Measurements from ENCODE around the gene CAMK1. TPM values are rescaled to one million over a fixed set of nuclear protein-coding genes. Genes with fewer than 3 reads are reported as not detected.

Gene CAMK1
- total RNA-seq, 4 donors from 2014 or later = 2.9 to 19.6 (median 7.6) TPM

GRCh38 chr3:9749645-9750555 is 19.8 kb downstream of the CAMK1 start, which contains the start of gene OGG1:
Gene OGG1 (plus strand): TSS chr3:9749952. CDS start chr3:9750287, 335 bp downstream.
- Histone ChIP-seq H3K27ac (peak within 1 kb of the TSS; percentile 82 to 98 (median 96)), H3K9me3 (no peaks in the 10 kb centered on the region), H3K27me3 (no peaks in the 10 kb centered on the region), H3K36me3 (peaks cover 13 to 74% (median 26%) of the 10 kb centered on the region in 3 donors), H3K4me3 (peak within 1 kb of the TSS; percentile 49 to 87 (median 72)), H3K4me1 (peaks cover 12 to 43% (median 26%) of the 10 kb centered on the region in 3 donors)
- DNase-seq = peak; percentile 95
- 0% methylated on average over 38 to 42 of the region's 60 CpGs for WGBS, 2 donors
- TF ChIP-seq CTCF (IDR thresholded peaks at IDR 0.05) (peak in 1 of 6 experiments; percentile 29), POLR2A (IDR thresholded peaks at IDR 0.05) (peak in 3 of 4 donors; percentile 3 to 43 (median 12))
- intact Hi-C loops (cut with DNase I) = no loop called here

- no peaks in the 10 kb centered on the region for H3K9me3 ChIP-seq
- peaks cover 12 to 36% (median 22%) of the 10 kb centered on the region in 3 donors for H3K4me1 ChIP-seq
- WGBS, 2 donors = 15 to 27% methylated on average over 12 to 14 of the region's 19 CpGs
- H3K27ac ChIP-seq = peak overlapping the region; percentile 82 to 98 (median 96)
- TF ChIP-seq CTCF (IDR thresholded peaks at IDR 0.05) (no peak), POLR2A (IDR thresholded peaks at IDR 0.05) (no peak)
- H3K4me3 ChIP-seq = peak overlapping the region; percentile 49 to 87 (median 72)
- no peaks in the 10 kb centered on the region for H3K27me3 ChIP-seq
- H3K36me3 ChIP-seq = peaks cover 20 to 74% (median 32%) of the 10 kb centered on the region in 3 donors
- intact Hi-C loops (cut with DNase I) = no loop called here
- no peak for DNase-seq
Observed at GRCh38 chr3:9749296-9749644, 20.5 kb downstream of the CAMK1 start.

- 85 to 100% methylated on average over 2 of the region's 2 CpGs for WGBS, 2 donors
- peaks cover 32 to 76% (median 44%) of the 10 kb centered on the region in 3 donors for H3K36me3 ChIP-seq
- no peak overlapping the region for H3K27ac ChIP-seq
- peaks cover 12 to 33% (median 22%) of the 10 kb centered on the region in 3 donors for H3K4me1 ChIP-seq
- no peak for DNase-seq
- H3K4me3 ChIP-seq = no peak overlapping the region
- intact Hi-C loops (cut with DNase I) = no loop called here
- TF ChIP-seq POLR2A (IDR thresholded peaks at IDR 0.05) (no peak), CTCF (IDR thresholded peaks at IDR 0.05) (no peak)
- H3K27me3 ChIP-seq = no peaks in the 10 kb centered on the region
- no peaks in the 10 kb centered on the region for H3K9me3 ChIP-seq
Observed at GRCh38 chr3:9748031-9748430, 21.7 kb downstream of the CAMK1 start.

- no peak for TF ChIP-seq CTCF (IDR thresholded peaks at IDR 0.05)
- Histone ChIP-seq H3K27me3 (no peaks in the 10 kb centered on the region), H3K27ac (no peak overlapping the region), H3K36me3 (peaks cover 38 to 76% (median 52%) of the 10 kb centered on the region in 3 donors), H3K4me1 (peaks cover 12 to 33% (median 22%) of the 10 kb centered on the region in 3 donors), H3K4me3 (no peak overlapping the region), H3K9me3 (no peaks in the 10 kb centered on the region)
- intact Hi-C loops (cut with DNase I) = no loop called here
- DNase-seq = no peak
- WGBS, 2 donors = 73 to 80% methylated on average over 2 to 7 of the region's 8 CpGs
Observed at GRCh38 chr3:9747267-9747666, 22.5 kb downstream of the CAMK1 start.

- Histone ChIP-seq H3K9me3 (no peaks in the 10 kb centered on the region), H3K4me1 (peaks cover 12 to 24% (median 17%) of the 10 kb centered on the region in 3 donors), H3K36me3 (peaks cover 48 to 76% (median 61%) of the 10 kb centered on the region in 3 donors), H3K4me3 (no peak overlapping the region), H3K27ac (no peak overlapping the region), H3K27me3 (no peaks in the 10 kb centered on the region)
- intact Hi-C loops (cut with DNase I) = no loop called here
- TF ChIP-seq POLR2A (IDR thresholded peaks at IDR 0.05) (no peak), CTCF (IDR thresholded peaks at IDR 0.05) (no peak)
- 77% methylated on average over 2 of the region's 5 CpGs; no CpG with 5 or more reads in 1 of the 2 donors for WGBS, 2 donors
- no peak for DNase-seq
Observed at GRCh38 chr3:9746330-9746729, 23.4 kb downstream of the CAMK1 start.

All from esophagus squamous epithelium (tissue), 5 donors.